Measurements from ENCODE around the gene RDX. TPM values are rescaled to one million over a fixed set of nuclear protein-coding genes. Genes with fewer than 3 reads are reported as not detected.
A peak's percentile ranks its signal among the peaks of the same experiment; 100 is the strongest.

RDX gene
- total and polyA plus RNA-seq, 2 of the 13 experiments (the other 11 are each of a cell fraction or from before 2014, with no cell fraction given): 20.7 to 63.1 TPM

DNA sequence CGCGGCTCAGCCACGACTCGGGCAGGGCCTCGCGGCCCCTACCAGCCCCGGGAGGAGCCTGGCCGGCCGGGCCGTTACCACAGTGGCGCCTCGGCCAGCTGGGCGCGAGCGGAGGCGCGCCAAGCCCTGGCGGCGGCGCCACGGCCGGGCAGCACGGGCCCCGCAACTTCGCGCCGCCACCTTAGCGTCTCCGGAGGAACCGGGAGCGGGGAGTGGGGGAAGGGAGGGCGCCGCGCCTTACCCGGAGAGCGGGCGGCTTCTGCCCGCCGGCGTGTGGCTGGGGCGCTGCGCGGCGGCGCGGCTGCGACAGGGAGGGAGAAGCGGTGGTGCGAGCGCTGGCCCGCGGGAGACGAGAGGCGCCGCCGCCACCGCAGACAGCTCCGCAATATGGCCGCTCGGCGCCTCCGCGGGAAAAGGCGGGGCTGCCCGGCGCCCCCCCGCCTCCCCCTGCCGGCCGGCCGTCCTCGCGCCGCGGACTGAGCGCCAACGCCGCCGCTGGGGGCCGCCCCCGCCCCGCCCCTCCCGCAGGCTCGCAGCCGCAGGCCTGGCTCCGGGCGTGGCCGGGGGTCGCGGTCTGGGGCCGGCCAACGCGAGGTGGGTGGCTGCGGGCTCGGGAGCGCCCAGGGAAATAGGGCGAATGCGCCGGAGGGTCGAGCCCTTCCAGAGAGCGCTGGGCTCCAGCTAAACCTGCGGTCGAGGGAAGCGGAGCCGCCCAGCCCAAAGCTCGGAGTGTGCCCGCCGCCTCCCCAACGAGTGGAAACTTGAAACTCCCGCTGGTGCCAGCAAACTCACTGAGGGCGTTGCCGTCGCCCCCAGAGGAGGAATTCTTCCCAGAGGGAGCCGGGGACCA lies at the start of gene RDX (continued):
- TF ChIP-seq FOXC1 (CRISPR knock-in tag; IDR thresholded peaks at IDR 0.05; ENCODE audit: borderline replicate concordance) (no peak), ZSCAN21 (CRISPR knock-in tag; IDR thresholded peaks at IDR 0.05; ENCODE audit: borderline replicate concordance) (peak; percentile 57; the same call in 1 of the 2 replicates), ZNF431 (CRISPR knock-in tag; IDR thresholded peaks at IDR 0.05; ENCODE audit: borderline replicate concordance, low read depth) (no peak), DMAP1 (CRISPR knock-in tag; IDR thresholded peaks at IDR 0.05) (peak; percentile 32; the same call in 1 of the 2 replicates), JDP2 (CRISPR knock-in tag; IDR thresholded peaks at IDR 0.05; ENCODE audit: borderline replicate concordance) (no peak), ZNF788 (CRISPR knock-in tag; IDR thresholded peaks at IDR 0.05; ENCODE audit: borderline replicate concordance) (no peak; the same call in 1 of the 2 replicates), YEATS4 (CRISPR knock-in tag; IDR thresholded peaks at IDR 0.05; ENCODE audit: borderline replicate concordance) (no peak), NCOR1 (IDR thresholded peaks at IDR 0.05; ENCODE audit: borderline replicate concordance, low read length) (no peak), RBAK (CRISPR knock-in tag; IDR thresholded peaks at IDR 0.05) (no peak), ZNF335 (CRISPR knock-in tag; IDR thresholded peaks at IDR 0.05) (no peak), RFXANK (CRISPR knock-in tag; IDR thresholded peaks at IDR 0.05) (no peak), JUN (CRISPR knock-in tag; IDR thresholded peaks at IDR 0.05) (no peak), CBX1 (IDR thresholded peaks at IDR 0.05; ENCODE audit: low read depth) (no peak), SP4 (CRISPR knock-in tag; IDR thresholded peaks at IDR 0.05) (peak; percentile 58), ZKSCAN8 (CRISPR knock-in tag; IDR thresholded peaks at IDR 0.05; ENCODE audit: borderline replicate concordance) (no peak), SNAI1 (CRISPR knock-in tag; IDR thresholded peaks at IDR 0.05; ENCODE audit: borderline replicate concordance) (no peak), ELF3 (CRISPR knock-in tag; IDR thresholded peaks at IDR 0.05) (no peak), ZNF136 (CRISPR knock-in tag; IDR thresholded peaks at IDR 0.05; ENCODE audit: low read depth) (no peak), FOXA3 (CRISPR knock-in tag; IDR thresholded peaks at IDR 0.05) (no peak)
- TF ChIP-seq, protein P1, sequence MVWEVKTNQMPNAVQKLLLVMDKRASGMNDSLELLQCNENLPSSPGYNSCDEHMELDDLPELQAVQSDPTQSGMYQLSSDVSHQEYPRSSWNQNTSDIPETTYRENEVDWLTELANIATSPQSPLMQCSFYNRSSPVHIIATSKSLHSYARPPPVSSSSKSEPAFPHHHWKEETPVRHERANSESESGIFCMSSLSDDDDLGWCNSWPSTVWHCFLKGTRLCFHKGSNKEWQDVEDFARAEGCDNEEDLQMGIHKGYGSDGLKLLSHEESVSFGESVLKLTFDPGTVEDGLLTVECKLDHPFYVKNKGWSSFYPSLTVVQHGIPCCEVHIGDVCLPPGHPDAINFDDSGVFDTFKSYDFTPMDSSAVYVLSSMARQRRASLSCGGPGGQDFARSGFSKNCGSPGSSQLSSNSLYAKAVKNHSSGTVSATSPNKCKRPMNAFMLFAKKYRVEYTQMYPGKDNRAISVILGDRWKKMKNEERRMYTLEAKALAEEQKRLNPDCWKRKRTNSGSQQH (CRISPR knock-in tag; IDR thresholded peaks at IDR 0.05; ENCODE audit: low read depth): no peak
- TF ChIP-seq, protein P2, sequence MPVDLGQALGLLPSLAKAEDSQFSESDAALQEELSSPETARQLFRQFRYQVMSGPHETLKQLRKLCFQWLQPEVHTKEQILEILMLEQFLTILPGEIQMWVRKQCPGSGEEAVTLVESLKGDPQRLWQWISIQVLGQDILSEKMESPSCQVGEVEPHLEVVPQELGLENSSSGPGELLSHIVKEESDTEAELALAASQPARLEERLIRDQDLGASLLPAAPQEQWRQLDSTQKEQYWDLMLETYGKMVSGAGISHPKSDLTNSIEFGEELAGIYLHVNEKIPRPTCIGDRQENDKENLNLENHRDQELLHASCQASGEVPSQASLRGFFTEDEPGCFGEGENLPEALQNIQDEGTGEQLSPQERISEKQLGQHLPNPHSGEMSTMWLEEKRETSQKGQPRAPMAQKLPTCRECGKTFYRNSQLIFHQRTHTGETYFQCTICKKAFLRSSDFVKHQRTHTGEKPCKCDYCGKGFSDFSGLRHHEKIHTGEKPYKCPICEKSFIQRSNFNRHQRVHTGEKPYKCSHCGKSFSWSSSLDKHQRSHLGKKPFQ (CRISPR knock-in tag; IDR thresholded peaks at IDR 0.05; ENCODE audit: insufficient replicate concordance): no peak
- TF ChIP-seq, protein P3, sequence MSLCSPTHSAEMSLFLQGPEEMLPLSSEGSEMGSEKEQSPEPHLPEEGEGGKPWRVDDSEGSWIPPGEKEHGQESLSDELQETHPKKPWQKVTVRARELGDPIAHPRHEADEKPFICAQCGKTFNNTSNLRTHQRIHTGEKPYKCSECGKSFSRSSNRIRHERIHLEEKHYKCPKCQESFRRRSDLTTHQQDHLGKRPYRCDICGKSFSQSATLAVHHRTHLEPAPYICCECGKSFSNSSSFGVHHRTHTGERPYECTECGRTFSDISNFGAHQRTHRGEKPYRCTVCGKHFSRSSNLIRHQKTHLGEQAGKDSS (CRISPR knock-in tag; IDR thresholded peaks at IDR 0.05; ENCODE audit: borderline replicate concordance, low read depth): 0 out of 2 replicates have a peak, but pooled peaks have one; percentile 37
- TF ChIP-seq, protein P4, sequence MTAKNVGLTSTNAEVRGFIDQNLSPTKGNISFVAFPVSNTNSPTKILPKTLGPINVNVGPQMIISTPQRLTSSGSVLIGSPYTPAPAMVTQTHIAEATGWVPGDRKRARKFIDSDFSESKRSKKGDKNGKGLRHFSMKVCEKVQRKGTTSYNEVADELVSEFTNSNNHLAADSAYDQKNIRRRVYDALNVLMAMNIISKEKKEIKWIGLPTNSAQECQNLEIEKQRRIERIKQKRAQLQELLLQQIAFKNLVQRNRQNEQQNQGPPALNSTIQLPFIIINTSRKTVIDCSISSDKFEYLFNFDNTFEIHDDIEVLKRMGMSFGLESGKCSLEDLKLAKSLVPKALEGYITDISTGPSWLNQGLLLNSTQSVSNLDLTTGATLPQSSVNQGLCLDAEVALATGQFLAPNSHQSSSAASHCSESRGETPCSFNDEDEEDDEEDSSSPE (CRISPR knock-in tag; IDR thresholded peaks at IDR 0.05): peak; percentile 35

Data from HepG2 (cell line).